ENCODE measurements around the gene DCLK1. TPM values are rescaled to one million over a fixed set of nuclear protein-coding genes. Genes with fewer than 3 reads are reported as not detected.

Gene DCLK1
- total RNA-seq, 1 donor from 2014 or later: not detected

DNA sequence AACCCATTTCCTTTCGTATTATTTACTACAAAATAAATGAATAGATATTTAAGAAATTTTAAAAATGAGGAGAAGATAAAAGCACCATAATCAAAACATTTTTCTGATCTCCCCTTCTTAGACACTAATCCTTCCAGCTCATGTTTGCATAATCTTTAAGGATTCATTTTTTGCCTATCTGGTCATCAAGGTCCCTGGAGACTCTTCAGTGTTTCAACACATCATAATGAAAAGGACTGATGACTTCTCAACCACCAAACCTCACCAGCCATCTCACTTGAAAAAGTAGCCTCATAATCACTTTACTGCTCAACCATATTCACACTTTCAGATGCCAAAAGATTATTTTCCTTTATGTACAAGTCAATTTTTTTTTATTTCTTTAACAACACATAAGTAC, 80.1 kb downstream of the DCLK1 start:
- intact Hi-C loops (cut with micrococcal nuclease): no loop called here

DNA sequence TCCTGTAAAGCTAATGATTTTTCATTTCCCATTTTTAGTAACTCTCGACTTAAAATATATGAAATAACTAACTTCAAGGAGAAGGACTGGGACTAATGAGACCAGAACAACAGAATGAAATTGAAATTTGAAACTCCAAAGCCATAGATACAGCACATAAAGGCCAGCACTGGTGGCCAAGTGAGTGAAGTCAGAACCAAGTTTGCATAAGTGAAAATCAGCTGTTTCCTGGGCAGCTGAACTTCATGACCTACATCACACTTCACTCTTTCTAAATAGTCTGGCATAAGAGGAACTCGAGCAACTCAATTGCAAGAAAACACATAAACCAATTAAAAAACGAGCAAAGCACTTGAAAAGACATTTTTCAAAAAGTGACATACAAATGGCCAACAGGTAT, 84.5 kb downstream of the DCLK1 start:
- intact Hi-C loops (cut with micrococcal nuclease): no loop called here

DNA sequence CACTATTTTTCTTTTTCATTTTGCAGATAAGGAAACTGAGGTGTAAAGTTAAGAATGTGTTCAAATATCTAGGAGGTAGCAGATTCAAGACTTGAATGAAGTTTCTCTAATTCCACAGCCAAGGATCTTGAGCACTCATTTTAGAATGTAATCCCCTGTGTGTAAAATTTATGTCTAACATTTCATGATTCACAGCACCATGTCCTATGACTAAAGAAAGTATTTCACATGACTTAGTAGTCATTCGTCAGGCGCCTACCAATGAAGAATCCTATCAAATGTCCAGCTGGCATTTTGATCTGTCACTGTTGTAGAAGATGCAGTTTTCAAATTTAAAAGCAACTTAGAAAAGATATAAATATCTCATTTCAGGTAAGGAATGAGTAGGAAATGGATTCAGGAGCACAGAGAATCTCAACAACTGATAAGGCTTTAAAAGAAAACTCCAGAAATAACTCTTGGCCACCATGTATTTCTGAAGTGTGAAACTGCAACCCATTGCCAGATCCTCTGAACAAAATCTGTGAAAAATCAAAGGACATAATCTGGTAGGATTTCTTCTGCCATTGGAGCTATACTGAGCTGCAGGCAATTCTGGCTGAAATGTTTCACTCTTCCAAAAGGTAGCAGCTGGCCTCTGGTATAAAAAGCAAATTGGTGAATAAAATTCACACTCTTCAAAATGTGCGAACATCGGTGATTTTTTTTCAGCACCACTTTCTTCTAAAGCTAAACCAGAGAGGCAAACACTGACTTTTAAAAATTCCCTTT, 92.2 kb downstream of the DCLK1 start:
- intact Hi-C loops (cut with micrococcal nuclease): no loop called here

DNA sequence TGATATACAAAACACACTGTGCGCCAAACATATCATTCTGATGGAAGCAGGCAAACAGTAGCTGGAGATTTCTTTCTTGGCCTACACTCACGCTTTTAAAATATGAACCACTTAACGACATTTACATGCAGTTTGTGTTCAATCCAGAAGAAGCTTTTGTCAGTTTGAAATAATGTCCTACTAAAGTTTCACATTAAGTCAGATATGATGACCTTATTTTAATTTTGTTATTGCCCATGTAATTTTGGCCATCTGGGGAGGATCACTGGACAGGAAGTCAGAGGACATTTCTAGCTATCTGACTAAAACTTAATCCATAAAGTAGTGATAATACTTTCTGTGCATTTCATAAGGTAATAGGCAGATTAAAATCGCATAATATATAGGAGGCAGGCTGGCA, 98.1 kb downstream of the DCLK1 start:
- intact Hi-C loops (cut with micrococcal nuclease): no loop called here

DNA sequence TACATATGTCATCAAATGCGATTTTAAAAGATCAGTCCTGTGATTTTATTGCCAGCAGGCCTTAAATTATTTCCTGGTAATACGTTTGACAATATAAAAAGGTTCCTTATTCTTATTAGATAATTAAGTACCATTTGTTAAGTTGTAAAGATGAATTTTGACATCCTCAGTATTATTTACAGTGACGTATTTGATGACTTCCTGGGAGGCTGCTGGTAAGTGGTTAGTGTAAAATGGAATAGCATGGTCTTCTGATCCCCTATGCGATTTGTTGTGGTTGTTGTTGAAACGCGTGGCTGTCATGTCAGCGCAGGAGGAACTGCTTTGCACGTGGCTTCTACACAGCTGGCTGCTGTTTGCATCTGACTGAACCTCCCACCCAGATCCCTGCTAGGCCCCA, 99.7 kb downstream of the DCLK1 start:
- intact Hi-C loops (cut with micrococcal nuclease): no loop called here

- intact Hi-C loops (cut with micrococcal nuclease): no loop called here
These were observed 100.4 kb downstream of the DCLK1 start for GRCh38 chr13:36030670-36031331.

DNA sequence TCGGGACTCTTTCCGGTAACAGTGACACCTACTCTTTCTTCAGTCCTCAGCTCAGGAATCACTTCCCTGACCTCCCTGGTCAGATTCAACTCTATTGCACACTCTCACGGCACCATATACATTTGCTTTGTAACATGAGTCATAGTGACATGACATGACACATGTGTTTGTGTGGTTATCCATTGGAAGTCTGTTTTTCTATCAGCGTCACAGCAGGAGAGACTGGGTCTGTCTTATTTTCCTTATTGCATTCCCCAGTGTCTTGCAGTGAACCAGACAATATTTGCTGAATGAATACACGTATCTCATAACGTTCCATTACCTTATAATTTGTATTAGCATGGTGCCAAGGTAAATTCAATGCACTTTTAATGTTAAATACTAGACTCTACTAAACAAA, 102.0 kb downstream of the DCLK1 start:
- intact Hi-C loops (cut with micrococcal nuclease): no loop called here

GRCh38 chr13:36028359-36029025, 102.7 kb downstream of the DCLK1 start:
- intact Hi-C loops (cut with micrococcal nuclease): no loop called here

GRCh38 chr13:36026531-36026930, 104.7 kb downstream of the DCLK1 start:
- intact Hi-C loops (cut with micrococcal nuclease): no loop called here

DNA sequence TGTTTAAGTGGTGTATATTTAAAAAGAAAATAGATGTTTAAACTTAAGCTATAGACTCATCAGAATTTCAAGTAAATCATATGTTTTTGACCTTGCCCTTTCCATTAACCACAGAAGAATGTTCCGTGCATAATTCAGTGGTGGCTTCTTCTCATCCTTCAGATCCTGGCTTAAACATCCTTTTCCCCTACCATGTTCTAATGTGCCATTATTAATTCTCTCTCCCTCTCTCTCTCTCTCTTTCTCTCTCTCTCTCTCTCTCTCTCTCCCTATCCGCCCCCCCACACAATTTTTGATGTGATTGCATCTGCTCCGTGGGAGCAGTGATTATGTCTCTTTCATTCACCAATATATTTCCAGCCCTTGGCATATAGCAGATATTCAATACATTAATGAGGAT, 116.4 kb downstream of the DCLK1 start:
- intact Hi-C loops (cut with micrococcal nuclease): no loop called here

DNA sequence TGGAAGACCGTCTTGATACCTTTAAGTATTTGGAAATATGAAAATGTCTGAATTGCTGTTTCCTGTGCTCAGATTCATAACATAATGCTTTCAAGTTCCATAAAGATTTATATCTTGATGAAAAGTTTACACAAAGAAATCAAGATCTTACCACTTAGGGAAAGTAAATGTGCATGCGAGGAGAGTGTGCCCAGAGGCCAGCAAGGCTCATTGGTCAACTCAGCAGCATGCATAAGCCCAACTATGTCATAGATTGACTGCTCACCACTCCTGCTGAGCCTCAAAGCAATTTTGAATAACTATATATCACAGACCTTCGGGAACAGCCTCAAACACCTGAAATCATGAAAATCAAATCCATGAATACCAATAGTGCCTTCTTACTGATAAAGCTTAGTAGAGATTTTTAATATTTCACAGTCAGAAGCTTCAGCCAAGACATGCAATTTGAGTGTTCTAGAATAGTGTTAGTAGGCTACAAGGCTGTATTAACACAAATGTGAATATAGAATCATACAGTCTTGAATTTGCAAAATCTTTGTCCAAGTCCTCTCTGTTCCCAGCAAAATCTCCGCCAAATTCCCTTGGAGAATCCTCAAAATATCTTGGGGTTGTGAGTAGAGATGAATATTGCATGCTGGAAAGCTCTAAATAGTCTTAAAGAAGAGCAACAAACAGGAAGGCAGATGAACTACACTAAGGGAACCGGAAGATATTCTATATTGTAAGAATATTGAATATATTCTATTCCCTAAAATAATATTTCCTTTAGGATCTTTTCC, 124.1 kb downstream of the DCLK1 start:
- intact Hi-C loops (cut with micrococcal nuclease): no loop called here

DNA sequence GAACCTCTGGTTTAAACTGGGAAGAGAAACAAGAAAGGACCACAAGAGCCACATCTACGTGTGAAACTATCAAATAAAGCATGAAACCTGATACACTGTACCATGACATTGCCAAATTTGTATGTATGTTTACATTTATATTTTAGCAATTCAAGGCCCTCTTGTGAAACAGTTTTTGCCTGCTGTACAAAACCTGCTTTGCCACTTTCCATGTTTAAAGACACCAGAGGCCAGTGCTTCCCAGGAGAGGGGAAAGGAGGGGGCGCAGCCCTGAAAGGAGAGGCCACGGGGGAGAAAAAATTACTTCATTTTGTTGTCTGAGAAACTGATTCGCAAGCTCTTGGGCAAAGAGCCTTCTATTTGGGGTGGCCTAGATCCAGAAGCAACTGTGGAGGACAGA, 124.8 kb downstream of the DCLK1 start:
- intact Hi-C loops (cut with micrococcal nuclease): no loop called here

- intact Hi-C loops (cut with micrococcal nuclease): no loop called here
These were observed 129.6 kb downstream of the DCLK1 start for GRCh38 chr13:36001561-36001960.

DNA sequence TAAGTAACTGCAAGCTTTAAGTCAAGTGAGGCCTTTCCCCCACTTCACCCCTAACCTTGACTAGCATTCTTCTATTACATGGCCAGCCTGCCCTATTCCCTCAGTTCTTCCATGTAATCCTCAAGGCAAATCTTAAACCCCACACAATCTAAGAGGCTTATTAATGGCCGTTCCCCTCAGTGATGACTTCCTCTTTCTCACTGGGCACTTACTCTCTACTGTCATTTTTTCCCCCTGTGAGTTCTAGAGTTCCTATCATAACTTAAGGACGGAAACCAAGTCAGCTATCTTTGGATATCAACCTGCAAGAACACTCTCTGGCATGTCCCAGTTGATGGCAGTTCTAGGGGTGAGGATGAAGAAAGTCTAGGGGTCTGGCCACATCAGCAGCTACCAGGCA, 131.2 kb downstream of the DCLK1 start:
- intact Hi-C loops (cut with micrococcal nuclease): no loop called here

DNA sequence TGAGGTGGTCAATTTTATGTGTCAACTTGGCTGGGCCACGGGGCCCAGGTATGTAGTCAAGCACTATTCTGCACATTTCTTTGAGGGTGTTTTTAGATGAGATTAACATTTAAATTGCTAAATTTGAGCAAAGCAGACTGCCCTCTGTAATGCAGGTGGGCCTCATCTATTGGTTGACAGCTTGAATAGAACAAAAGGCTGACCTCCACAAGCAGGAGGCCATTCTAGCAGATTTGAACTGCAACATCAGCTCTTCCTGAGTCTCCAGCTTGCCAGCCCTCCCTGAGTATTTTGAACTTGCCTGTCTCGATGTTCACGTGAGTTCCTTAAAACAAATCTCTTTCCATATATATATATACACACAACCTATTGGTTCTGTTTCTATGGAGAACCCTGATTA, 134.8 kb downstream of the DCLK1 start:
- intact Hi-C loops (cut with micrococcal nuclease): no loop called here

GRCh38 chr13:35995136-35995535, 136.0 kb downstream of the DCLK1 start:
- intact Hi-C loops (cut with micrococcal nuclease): no loop called here

DNA sequence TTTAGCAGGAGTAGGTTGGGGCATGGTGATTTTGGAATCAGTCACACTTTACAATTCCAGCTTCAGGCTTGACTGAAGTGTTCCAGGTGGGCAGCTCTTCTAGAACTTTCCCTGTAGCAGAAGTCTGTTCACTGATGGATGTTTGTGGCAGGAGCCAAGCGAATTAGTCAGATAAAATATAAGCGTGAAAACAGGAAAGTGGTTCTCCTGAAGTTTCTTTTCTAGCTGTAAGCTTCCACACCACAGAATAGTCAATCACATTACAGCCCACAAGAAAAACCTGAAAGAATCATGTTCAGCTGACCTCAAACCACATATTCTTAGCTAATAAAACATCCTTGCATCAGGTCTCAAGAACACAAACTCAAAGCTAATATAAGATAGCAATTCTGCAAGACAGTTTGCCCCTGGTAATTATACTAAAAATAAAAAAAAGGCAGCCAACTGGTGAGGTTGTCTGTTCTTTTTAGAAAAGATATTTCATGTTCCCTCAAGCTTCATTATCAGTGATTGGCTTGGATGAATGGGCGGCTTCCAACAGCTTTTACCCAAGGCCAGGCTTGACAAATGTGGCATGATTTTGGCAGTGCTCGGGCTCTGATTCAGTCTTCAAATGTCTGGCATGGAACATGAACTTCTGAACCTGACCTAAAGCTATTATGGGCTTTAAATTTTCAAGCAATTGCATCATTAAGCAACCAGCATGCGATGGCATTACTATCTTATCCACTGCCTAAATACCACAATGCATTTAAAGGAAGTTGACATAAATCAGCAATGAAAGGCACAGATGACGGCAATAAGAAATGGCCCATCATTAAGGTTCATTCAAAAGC, 136.8 kb downstream of the DCLK1 start:
- intact Hi-C loops (cut with micrococcal nuclease): no loop called here

DNA sequence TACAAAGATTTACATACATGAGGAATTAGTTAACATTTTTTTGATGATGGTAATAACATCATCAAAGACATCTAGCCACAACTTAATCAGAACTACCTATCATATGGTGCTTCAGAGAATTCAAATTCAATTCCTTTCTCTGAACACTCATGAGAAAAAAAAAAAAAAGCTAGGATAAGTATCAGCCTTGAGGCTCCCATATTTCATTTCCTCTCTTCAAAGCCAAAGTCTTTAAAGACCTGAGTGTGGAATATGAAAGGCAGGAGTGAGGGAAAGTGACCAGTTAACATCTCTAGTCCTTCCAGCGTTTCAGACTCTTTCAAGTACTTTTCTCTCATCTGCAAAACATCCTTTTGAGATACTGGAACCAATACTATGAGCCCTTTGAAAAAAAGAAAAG, 137.5 kb downstream of the DCLK1 start:
- intact Hi-C loops (cut with micrococcal nuclease): no loop called here

- intact Hi-C loops (cut with micrococcal nuclease): no loop called here
These were observed 138.2 kb downstream of the DCLK1 start for GRCh38 chr13:35992964-35993363.

DNA sequence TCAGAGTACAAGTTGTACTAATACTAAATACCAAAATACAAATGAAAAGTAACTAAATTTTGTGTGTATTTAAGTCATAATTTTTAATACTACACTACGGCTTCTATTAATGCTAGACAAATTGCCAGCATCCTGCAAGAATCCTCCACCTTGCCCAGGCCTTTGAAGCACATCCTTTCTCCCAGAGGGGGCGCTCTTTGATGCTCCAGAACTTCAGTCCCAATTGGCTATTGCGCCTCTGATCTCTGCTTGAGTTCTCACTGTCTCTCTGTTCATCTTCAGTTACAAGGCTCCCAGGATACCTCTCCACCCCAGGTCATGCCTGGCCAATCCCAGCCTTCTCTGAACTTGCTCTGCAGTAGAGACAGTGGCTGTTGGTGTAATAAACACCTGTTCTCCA, 141.0 kb downstream of the DCLK1 start:
- intact Hi-C loops (cut with micrococcal nuclease): no loop called here

DNA sequence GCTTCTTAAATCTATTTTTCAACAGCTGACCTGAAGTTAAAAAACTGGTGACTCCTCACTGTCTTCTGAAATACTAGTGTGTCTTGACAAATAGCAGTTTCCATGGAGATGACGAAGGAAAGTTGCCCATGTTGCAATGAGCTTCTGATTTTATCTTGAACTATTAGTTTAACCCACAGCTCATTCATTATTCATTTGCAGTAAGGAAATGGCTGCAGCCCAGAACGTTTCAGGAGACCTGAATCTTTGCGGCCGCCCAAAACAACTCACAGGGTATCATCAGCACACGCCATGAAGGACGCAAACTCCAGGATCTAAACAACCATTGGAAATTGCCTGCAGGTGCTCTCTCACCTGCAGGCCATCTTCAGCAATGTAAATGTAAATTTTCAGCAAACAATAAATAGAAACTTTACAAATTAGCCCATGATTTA, 142.5 kb downstream of the DCLK1 start:
- intact Hi-C loops (cut with micrococcal nuclease): no loop called here
